Endodermal cell (in vitro differentiated cells): Measurements from ENCODE around the gene TSC22D2. TPM values are rescaled to one million over a fixed set of nuclear protein-coding genes. Genes with fewer than 3 reads are reported as not detected.

Source experiments
- DNase-seq: peaks from one replicate; pipeline ENCODE4 v3.0.0-alpha.2; 2017
- H3K27ac ChIP-seq: 2 replicates; pipeline ENCODE4 v1.5.1; 2013; ENCODE audit warnings: mild to moderate bottlenecking, low read depth, low read length, moderate library complexity
- H3K27me3 ChIP-seq: 2 replicates; pipeline ENCODE4 v1.6.1; 2013; ENCODE audit warnings: mild to moderate bottlenecking, low read length, moderate library complexity; ENCODE audit not compliant: insufficient read depth, control insufficient read depth, poor library complexity, severe bottlenecking
- H3K36me3 ChIP-seq: 2 replicates; pipeline ENCODE4 v1.7.0; 2013; ENCODE audit warnings: mild to moderate bottlenecking, low read length, moderate library complexity; ENCODE audit not compliant: control insufficient read depth, insufficient read depth
- H3K4me1 ChIP-seq: one replicate; pipeline ENCODE4 v1.7.0; 2013; ENCODE audit warnings: low read length; ENCODE audit not compliant: control insufficient read depth, insufficient read depth
- H3K4me3 ChIP-seq: 2 replicates; pipeline ENCODE4 v1.5.1; 2013; ENCODE audit warnings: mild to moderate bottlenecking, low read length, moderate library complexity
- H3K9ac ChIP-seq: 2 replicates; pipeline ENCODE4 v1.6.1; 2013; ENCODE audit warnings: mild to moderate bottlenecking, low read length, moderate library complexity; ENCODE audit not compliant: poor library complexity, severe bottlenecking; ENCODE audit errors: extremely low read depth
- H3K9me3 ChIP-seq: 2 replicates; pipeline ENCODE4 v1.6.1; 2013; ENCODE audit warnings: mild to moderate bottlenecking, low read length, moderate library complexity; ENCODE audit not compliant: control insufficient read depth
- H3K27ac Mint-ChIP-seq: 2 replicates; pipeline ENCODE4 v1.8.0; 2020; ENCODE audit warnings: mixed read lengths
- H3K27me3 Mint-ChIP-seq: 2 replicates; pipeline ENCODE4 v1.8.0; 2021; ENCODE audit warnings: mild to moderate bottlenecking, mixed read lengths; ENCODE audit not compliant: insufficient read depth
- H3K36me3 Mint-ChIP-seq: 2 replicates; pipeline ENCODE4 v1.8.0; 2020; ENCODE audit warnings: low read depth, mixed read lengths
- H3K4me1 Mint-ChIP-seq: 2 replicates; pipeline ENCODE4 v1.8.0; 2020; ENCODE audit warnings: mixed read lengths
- H3K4me3 Mint-ChIP-seq: 2 replicates; pipeline ENCODE4 v1.8.0; 2020; ENCODE audit warnings: mild to moderate bottlenecking, moderate library complexity, mixed read lengths
- H3K9me3 Mint-ChIP-seq: 2 replicates; pipeline ENCODE4 v1.8.0; 2020; ENCODE audit warnings: mild to moderate bottlenecking, mixed read lengths
- CTCF ChIP-seq: fragments of 200-600 bp; sonication (generic); conservative IDR thresholded peaks from 2 replicates; pipeline ENCODE4 v1.5.0; 2021; ENCODE audit warnings: antibody characterized with exemption, mild to moderate bottlenecking
- WGBS, 2 experiments: methylation state at CpG; one replicate each; pipeline versions ENCODE4 v1.1.5 to v1.1.7; 2013; ENCODE audit warnings: missing lambda C conversion rate in 2 of 2, mixed read lengths in 1 of 2; ENCODE audit not compliant: insufficient coverage in 1 of 2, insufficient read length in 1 of 2; 5-methylcytosine and 5-hydroxymethylcytosine counted together
- total RNA-seq, 2 donors: library from RNA; stranded (reverse); fragmentation: NEBNext Ultra II Directional in 1 of 2; extraction: Animal tissue kit (Norgen Biotek cat#: 25700) in 1 of 2; gene quantifications; 2 replicates in 1 of 2; 3 replicates in 1 of 2; pipeline ENCODE4 v1.2.1, GENCODE V29; 2021

The TSC22D2 gene
- total RNA-seq, 2 donors from 2014 or later: 25.6 to 29.1 TPM

GRCh38 chr3:150402217-150402616, 5.9 kb upstream of the TSC22D2 start:
- DNase-seq: no peak
- no peaks in the 10 kb centered on the region for H3K27me3 Mint-ChIP-seq
- no peaks in the 10 kb centered on the region for H3K36me3 Mint-ChIP-seq
- Histone ChIP-seq H3K27me3 (no peaks in the 10 kb centered on the region), H3K4me1 (no peaks in the 10 kb centered on the region), H3K9me3 (no peaks in the 10 kb centered on the region), H3K4me3 (no peak overlapping the region), H3K9ac (no peak overlapping the region), H3K36me3 (no peaks in the 10 kb centered on the region), H3K27ac (no peak overlapping the region)
- H3K9me3 Mint-ChIP-seq: no peaks in the 10 kb centered on the region
- H3K4me3 Mint-ChIP-seq: no peak overlapping the region
- TF ChIP-seq CTCF: no peak
- H3K4me1 Mint-ChIP-seq: peaks cover 8% of the 10 kb centered on the region
- WGBS, 2 experiments: 83 to 100% methylated on average over 1 of the region's 1 CpG
- H3K27ac Mint-ChIP-seq: no peak overlapping the region

- Histone ChIP-seq H3K9ac (no peak overlapping the region), H3K9me3 (no peaks in the 10 kb centered on the region), H3K36me3 (no peaks in the 10 kb centered on the region), H3K27ac (no peak overlapping the region), H3K4me1 (no peaks in the 10 kb centered on the region), H3K4me3 (no peak overlapping the region), H3K27me3 (no peaks in the 10 kb centered on the region)
- Mint-ChIP-seq H3K27me3 (no peaks in the 10 kb centered on the region), H3K9me3 (no peaks in the 10 kb centered on the region), H3K4me1 (peaks cover 14% of the 10 kb centered on the region), H3K4me3 (no peak overlapping the region), H3K36me3 (no peaks in the 10 kb centered on the region), H3K27ac (no peak overlapping the region)
- TF ChIP-seq CTCF: no peak
- DNase-seq: no peak
These were observed 4.1 kb upstream of the TSC22D2 start for GRCh38 chr3:150404023-150404422.

GRCh38 chr3:150407051-150407807, 869 bp upstream of the TSC22D2 start:
- Histone ChIP-seq H3K4me3 (peak overlapping the region; percentile 88), H3K36me3 (no peaks in the 10 kb centered on the region), H3K27ac (peak overlapping the region; percentile 87), H3K9me3 (no peaks in the 10 kb centered on the region), H3K27me3 (no peaks in the 10 kb centered on the region), H3K4me1 (no peaks in the 10 kb centered on the region), H3K9ac (peak overlapping the region; percentile 71)
- TF ChIP-seq CTCF: no peak
- Mint-ChIP-seq H3K9me3 (no peaks in the 10 kb centered on the region), H3K36me3 (peaks cover 5% of the 10 kb centered on the region), H3K4me1 (peaks cover 20% of the 10 kb centered on the region), H3K27me3 (no peaks in the 10 kb centered on the region), H3K4me3 (peak overlapping the region; percentile 93), H3K27ac (peak overlapping the region; percentile 97)
- WGBS, 2 experiments: 77 to 79% methylated on average over 10 to 12 of the region's 12 CpGs
- no peak for DNase-seq
